ENCODE measurements around the gene JAK2.

- TF ChIP-seq, protein P1, sequence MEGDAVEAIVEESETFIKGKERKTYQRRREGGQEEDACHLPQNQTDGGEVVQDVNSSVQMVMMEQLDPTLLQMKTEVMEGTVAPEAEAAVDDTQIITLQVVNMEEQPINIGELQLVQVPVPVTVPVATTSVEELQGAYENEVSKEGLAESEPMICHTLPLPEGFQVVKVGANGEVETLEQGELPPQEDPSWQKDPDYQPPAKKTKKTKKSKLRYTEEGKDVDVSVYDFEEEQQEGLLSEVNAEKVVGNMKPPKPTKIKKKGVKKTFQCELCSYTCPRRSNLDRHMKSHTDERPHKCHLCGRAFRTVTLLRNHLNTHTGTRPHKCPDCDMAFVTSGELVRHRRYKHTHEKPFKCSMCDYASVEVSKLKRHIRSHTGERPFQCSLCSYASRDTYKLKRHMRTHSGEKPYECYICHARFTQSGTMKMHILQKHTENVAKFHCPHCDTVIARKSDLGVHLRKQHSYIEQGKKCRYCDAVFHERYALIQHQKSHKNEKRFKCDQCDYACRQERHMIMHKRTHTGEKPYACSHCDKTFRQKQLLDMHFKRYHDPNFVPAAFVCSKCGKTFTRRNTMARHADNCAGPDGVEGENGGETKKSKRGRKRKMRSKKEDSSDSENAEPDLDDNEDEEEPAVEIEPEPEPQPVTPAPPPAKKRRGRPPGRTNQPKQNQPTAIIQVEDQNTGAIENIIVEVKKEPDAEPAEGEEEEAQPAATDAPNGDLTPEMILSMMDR (IDR thresholded peaks at IDR 0.05; ENCODE audit: insufficient read depth, low read length) = no peak
- TF ChIP-seq POLR2AphosphoS5 (IDR thresholded peaks at IDR 0.05; ENCODE audit: low read depth) (no peak), REST (IDR thresholded peaks at IDR 0.05; ENCODE audit: insufficient replicate concordance, low read depth) (no peak)
Observed at GRCh38 chr9:4955836-4956235, 29.2 kb upstream of the JAK2 start.
